ENCODE results near the gene SYCP2. TPM values are rescaled to one million over a fixed set of nuclear protein-coding genes. Genes with fewer than 3 reads are reported as not detected.

The SYCP2 gene
- polyA plus RNA-seq, 1 of the 3 experiments (the other 2 are of a cell fraction): 0.76 TPM

DNA sequence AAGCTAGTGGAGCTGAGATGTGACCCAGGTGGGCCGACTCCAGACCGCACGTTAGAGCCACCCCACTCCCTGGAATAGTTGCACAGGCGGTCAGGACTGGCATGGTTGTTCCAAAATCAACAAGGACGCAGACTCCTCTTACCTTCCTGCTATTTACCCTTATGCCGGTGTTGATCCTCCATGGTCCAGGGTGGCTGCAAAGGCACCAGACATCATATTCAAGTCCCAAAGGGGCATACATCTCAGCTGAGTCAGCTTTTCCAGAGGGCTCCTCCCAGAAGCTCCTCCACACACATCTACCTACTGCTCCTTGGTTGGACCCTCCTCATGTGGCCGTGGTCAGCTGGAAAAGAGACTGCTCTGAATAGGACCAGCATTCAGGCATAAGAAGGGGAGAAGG, 112.2 kb downstream of the SYCP2 start:
- WGBS (ENCODE audit: low lambda C conversion rate): 64% methylated on average over 2 of the region's 7 CpGs
- H4K20me1 ChIP-seq (ENCODE audit: insufficient read depth): no peaks in the 10 kb centered on the region
- H3K79me2 ChIP-seq (ENCODE audit: insufficient read depth): no peaks in the 10 kb centered on the region
- POLR2A ChIA-PET: no interaction called here
- H3K9me2 ChIP-seq: no peaks in the 10 kb centered on the region
- no peak for DNase-seq
- CTCF ChIA-PET: interaction anchor here (1.3 to 2.6 kb wide), 3 partner anchors 12 to 260 kb away, joined by 4 to 8 read pairs (median 4); no protein-coding TSS in a partner anchor
- no peak overlapping the region for H2AFZ ChIP-seq (ENCODE audit: low read depth)
- no peak overlapping the region for H3K4me3 ChIP-seq (ENCODE audit: low read depth in 2 of 2, low read length in 1 of 2)
- TF ChIP-seq, protein P1, sequence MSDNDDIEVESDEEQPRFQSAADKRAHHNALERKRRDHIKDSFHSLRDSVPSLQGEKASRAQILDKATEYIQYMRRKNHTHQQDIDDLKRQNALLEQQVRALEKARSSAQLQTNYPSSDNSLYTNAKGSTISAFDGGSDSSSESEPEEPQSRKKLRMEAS (IDR thresholded peaks at IDR 0.05; ENCODE audit: low read depth): no peak
- TF ChIP-seq, protein P2, sequence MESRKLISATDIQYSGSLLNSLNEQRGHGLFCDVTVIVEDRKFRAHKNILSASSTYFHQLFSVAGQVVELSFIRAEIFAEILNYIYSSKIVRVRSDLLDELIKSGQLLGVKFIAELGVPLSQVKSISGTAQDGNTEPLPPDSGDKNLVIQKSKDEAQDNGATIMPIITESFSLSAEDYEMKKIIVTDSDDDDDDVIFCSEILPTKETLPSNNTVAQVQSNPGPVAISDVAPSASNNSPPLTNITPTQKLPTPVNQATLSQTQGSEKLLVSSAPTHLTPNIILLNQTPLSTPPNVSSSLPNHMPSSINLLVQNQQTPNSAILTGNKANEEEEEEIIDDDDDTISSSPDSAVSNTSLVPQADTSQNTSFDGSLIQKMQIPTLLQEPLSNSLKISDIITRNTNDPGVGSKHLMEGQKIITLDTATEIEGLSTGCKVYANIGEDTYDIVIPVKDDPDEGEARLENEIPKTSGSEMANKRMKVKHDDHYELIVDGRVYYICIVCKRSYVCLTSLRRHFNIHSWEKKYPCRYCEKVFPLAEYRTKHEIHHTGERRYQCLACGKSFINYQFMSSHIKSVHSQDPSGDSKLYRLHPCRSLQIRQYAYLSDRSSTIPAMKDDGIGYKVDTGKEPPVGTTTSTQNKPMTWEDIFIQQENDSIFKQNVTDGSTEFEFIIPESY (IDR thresholded peaks at IDR 0.05; ENCODE audit: borderline replicate concordance, low read depth): no peak
- TF ChIP-seq FOSL2 (IDR thresholded peaks at IDR 0.05; ENCODE audit: borderline replicate concordance, low read depth) (no peak), YY1 (IDR thresholded peaks at IDR 0.05; ENCODE audit: low read depth) (no peak), FOXM1 (IDR thresholded peaks at IDR 0.05; ENCODE audit: low read depth) (no peak), NRF1 (IDR thresholded peaks at IDR 0.05; ENCODE audit: low read depth, low read length) (no peak), ELF1 (IDR thresholded peaks at IDR 0.05) (no peak), EP300 (IDR thresholded peaks at IDR 0.05; ENCODE audit: borderline replicate concordance in 1 of 2, low read depth in 1 of 2, low read length in 1 of 2) (no peak)
- TF ChIP-seq, protein P3, sequence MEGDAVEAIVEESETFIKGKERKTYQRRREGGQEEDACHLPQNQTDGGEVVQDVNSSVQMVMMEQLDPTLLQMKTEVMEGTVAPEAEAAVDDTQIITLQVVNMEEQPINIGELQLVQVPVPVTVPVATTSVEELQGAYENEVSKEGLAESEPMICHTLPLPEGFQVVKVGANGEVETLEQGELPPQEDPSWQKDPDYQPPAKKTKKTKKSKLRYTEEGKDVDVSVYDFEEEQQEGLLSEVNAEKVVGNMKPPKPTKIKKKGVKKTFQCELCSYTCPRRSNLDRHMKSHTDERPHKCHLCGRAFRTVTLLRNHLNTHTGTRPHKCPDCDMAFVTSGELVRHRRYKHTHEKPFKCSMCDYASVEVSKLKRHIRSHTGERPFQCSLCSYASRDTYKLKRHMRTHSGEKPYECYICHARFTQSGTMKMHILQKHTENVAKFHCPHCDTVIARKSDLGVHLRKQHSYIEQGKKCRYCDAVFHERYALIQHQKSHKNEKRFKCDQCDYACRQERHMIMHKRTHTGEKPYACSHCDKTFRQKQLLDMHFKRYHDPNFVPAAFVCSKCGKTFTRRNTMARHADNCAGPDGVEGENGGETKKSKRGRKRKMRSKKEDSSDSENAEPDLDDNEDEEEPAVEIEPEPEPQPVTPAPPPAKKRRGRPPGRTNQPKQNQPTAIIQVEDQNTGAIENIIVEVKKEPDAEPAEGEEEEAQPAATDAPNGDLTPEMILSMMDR (IDR thresholded peaks at IDR 0.05): no peak
- TF ChIP-seq, protein P4, sequence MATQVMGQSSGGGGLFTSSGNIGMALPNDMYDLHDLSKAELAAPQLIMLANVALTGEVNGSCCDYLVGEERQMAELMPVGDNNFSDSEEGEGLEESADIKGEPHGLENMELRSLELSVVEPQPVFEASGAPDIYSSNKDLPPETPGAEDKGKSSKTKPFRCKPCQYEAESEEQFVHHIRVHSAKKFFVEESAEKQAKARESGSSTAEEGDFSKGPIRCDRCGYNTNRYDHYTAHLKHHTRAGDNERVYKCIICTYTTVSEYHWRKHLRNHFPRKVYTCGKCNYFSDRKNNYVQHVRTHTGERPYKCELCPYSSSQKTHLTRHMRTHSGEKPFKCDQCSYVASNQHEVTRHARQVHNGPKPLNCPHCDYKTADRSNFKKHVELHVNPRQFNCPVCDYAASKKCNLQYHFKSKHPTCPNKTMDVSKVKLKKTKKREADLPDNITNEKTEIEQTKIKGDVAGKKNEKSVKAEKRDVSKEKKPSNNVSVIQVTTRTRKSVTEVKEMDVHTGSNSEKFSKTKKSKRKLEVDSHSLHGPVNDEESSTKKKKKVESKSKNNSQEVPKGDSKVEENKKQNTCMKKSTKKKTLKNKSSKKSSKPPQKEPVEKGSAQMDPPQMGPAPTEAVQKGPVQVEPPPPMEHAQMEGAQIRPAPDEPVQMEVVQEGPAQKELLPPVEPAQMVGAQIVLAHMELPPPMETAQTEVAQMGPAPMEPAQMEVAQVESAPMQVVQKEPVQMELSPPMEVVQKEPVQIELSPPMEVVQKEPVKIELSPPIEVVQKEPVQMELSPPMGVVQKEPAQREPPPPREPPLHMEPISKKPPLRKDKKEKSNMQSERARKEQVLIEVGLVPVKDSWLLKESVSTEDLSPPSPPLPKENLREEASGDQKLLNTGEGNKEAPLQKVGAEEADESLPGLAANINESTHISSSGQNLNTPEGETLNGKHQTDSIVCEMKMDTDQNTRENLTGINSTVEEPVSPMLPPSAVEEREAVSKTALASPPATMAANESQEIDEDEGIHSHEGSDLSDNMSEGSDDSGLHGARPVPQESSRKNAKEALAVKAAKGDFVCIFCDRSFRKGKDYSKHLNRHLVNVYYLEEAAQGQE (IDR thresholded peaks at IDR 0.05; ENCODE audit: low read depth, low read length): no peak
- no peaks in the 10 kb centered on the region for H3K27me3 ChIP-seq (ENCODE audit: insufficient read depth)
- H3K4me2 ChIP-seq: no peak overlapping the region
- H3K27ac ChIP-seq (ENCODE audit: low read depth in 2 of 2, low read length in 1 of 2): no peak overlapping the region
- H3K4me1 ChIP-seq (ENCODE audit: control insufficient read depth in 1 of 2, insufficient read depth in 2 of 2, low read depth in 1 of 2, low read length in 1 of 2): no peaks in the 10 kb centered on the region; a peak in 1 of 4 replicates
- H3K9ac ChIP-seq: no peak overlapping the region
- no peaks in the 10 kb centered on the region for H3K9me3 ChIP-seq
- no peaks in the 10 kb centered on the region for H3F3A ChIP-seq (replicated peaks; ENCODE audit: insufficient read depth)
- no peaks in the 10 kb centered on the region for H3K36me3 ChIP-seq (replicated peaks in 1 of 2; ENCODE audit: control insufficient read depth in 1 of 2, insufficient read depth in 2 of 2, low read length in 1 of 2)
